ENCODE data around the gene PLPP3. TPM values are rescaled to one million over a fixed set of nuclear protein-coding genes. Genes with fewer than 3 reads are reported as not detected.

Gene PLPP3
- total and polyA plus RNA-seq, 2 of the 8 experiments (the other 6 are each of a cell fraction or from before 2014, with no cell fraction given), result 33.2 to 42.0 TPM

- Histone ChIP-seq H2BK20ac (ENCODE audit: low read length) (no peak overlapping the region), H3K27me3 (replicated peaks in 1 of 4; ENCODE audit: control insufficient read depth in 3 of 4, extremely low read depth in 1 of 4, insufficient read depth in 3 of 4, low read length in 3 of 4) (no peaks in the 10 kb centered on the region), H2BK5ac (ENCODE audit: low read depth, low read length) (no peak overlapping the region), H2BK12ac (ENCODE audit: low read depth, low read length) (no peak overlapping the region), H3K14ac (ENCODE audit: insufficient read length) (no peak overlapping the region), H3K4ac (replicated peaks; ENCODE audit: insufficient read length, low read depth, low read length) (no peak overlapping the region), H4K91ac (replicated peaks; ENCODE audit: insufficient read length, low read length) (no peak overlapping the region), H4K5ac (ENCODE audit: insufficient read length, low read depth, low read length) (no peak overlapping the region), H3K79me2 (ENCODE audit: control insufficient read depth in 1 of 2, insufficient read depth in 2 of 2, low read length in 2 of 2) (peaks cover 0 to 55% of the 10 kb centered on the region in 2 experiments; a peak in 3 of 4 replicates), H3K4me2 (ENCODE audit: insufficient read depth in 1 of 2, low read depth in 2 of 2, low read length in 2 of 2) (no peak overlapping the region), H3K56ac (replicated peaks; ENCODE audit: insufficient read length, low read depth, low read length) (no peak overlapping the region), H3K23me2 (ENCODE audit: low read depth, low read length) (no peaks in the 10 kb centered on the region), H3K36me3 (ENCODE audit: control insufficient read depth in 2 of 4, insufficient read depth in 4 of 4, low read length in 3 of 4) (peaks cover 18 to 99% (median 59%) of the 10 kb centered on the region in 4 experiments), H2BK15ac (ENCODE audit: low read length) (no peak overlapping the region), H4K8ac (ENCODE audit: extremely low read depth, insufficient read depth, low read length) (no peak overlapping the region), H3K9me3 (ENCODE audit: insufficient read depth in 2 of 2, low read depth in 1 of 2, low read length in 1 of 2) (no peaks in the 10 kb centered on the region), H4K20me1 (replicated peaks in 1 of 2; ENCODE audit: control insufficient read depth in 1 of 2, insufficient read depth in 2 of 2, low read length in 2 of 2) (peaks cover 6 to 9% of the 10 kb centered on the region in 2 experiments), H3K27ac (ENCODE audit: low read depth, low read length) (no peak overlapping the region), H3K79me1 (ENCODE audit: low read depth, low read length) (peaks cover 5% of the 10 kb centered on the region), H2AFZ (ENCODE audit: low read length) (no peak overlapping the region), H3K4me1 (replicated peaks in 1 of 4; ENCODE audit: control insufficient read depth in 3 of 4, insufficient read depth in 4 of 4, low read length in 3 of 4) (peaks cover 4 to 19% (median 15%) of the 10 kb centered on the region in 4 experiments), H3K18ac (ENCODE audit: extremely low read depth, low read length) (no peak overlapping the region), H3K23ac (ENCODE audit: insufficient read length) (no peak overlapping the region), H3K9ac (replicated peaks in 1 of 4; ENCODE audit: extremely low read depth in 1 of 4, low read depth in 3 of 4, low read length in 3 of 4) (no peak overlapping the region), H3K4me3 (ENCODE audit: extremely low read depth in 1 of 4, insufficient read depth in 2 of 4, low read depth in 3 of 4, low read length in 4 of 4) (no peak overlapping the region), H2BK120ac (replicated peaks; ENCODE audit: low read depth, low read length) (no peak overlapping the region), H2AK5ac (ENCODE audit: low read depth, low read length) (no peak overlapping the region)
- no peak for FAIRE-seq
- CTCF ChIA-PET (ENCODE audit: partially characterized antibody), result interaction anchor here (0.5 to 2.3 kb wide), 9 partner anchors 12 to 98 kb away, joined by 3 to 10 read pairs (median 3); no protein-coding TSS in a partner anchor
- no peak for DNase-seq (ENCODE audit: low read depth in 1 of 2, low spot score in 2 of 2)
- 90% methylated on average over 3 of the region's 3 CpGs; no CpG with 5 or more reads in 1 of the 2 experiments for WGBS, 2 experiments (ENCODE audit: extremely low coverage in 1 of 2, insufficient coverage in 1 of 2, insufficient read length in 1 of 2, insufficient replicate concordance in 2 of 2, low coverage in 1 of 2, low lambda C conversion rate in 2 of 2, missing lambda C conversion rate in 1 of 2)
- POLR2A ChIA-PET (ENCODE audit: partially characterized antibody), result interaction anchor here (0.9 to 1.7 kb wide), 3 partner anchors 12 to 71 kb away, joined by 3 to 4 read pairs (median 4); no protein-coding TSS in a partner anchor
- TF ChIP-seq KDM1A (IDR thresholded peaks at IDR 0.05; ENCODE audit: borderline replicate concordance, low read length) (no peak), RXRA (IDR thresholded peaks at IDR 0.05; ENCODE audit: insufficient read depth, low read depth, low read length) (no peak), PHF8 (conservative IDR thresholded peaks at IDR 0.05; ENCODE audit: low read depth, low read length) (no peak), KDM5A (IDR thresholded peaks at IDR 0.05; ENCODE audit: low read length) (no peak), MAFK (IDR thresholded peaks at IDR 0.05; ENCODE audit: low read depth, low read length) (no peak), RAD21 (IDR thresholded peaks at IDR 0.05 in 1 of 2, conservative IDR thresholded peaks at IDR 0.05 in 1 of 2; ENCODE audit: low read depth in 2 of 2, low read length in 2 of 2) (no peak), EP300 (IDR thresholded peaks at IDR 0.05; ENCODE audit: borderline replicate concordance in 1 of 2, low read depth in 2 of 2, low read length in 2 of 2) (no peak), FOSL1 (IDR thresholded peaks at IDR 0.05; ENCODE audit: insufficient read depth, low read depth, low read length) (no peak), TAF1 (IDR thresholded peaks at IDR 0.05; ENCODE audit: low read depth, low read length) (no peak)
- TF ChIP-seq, protein P1, sequence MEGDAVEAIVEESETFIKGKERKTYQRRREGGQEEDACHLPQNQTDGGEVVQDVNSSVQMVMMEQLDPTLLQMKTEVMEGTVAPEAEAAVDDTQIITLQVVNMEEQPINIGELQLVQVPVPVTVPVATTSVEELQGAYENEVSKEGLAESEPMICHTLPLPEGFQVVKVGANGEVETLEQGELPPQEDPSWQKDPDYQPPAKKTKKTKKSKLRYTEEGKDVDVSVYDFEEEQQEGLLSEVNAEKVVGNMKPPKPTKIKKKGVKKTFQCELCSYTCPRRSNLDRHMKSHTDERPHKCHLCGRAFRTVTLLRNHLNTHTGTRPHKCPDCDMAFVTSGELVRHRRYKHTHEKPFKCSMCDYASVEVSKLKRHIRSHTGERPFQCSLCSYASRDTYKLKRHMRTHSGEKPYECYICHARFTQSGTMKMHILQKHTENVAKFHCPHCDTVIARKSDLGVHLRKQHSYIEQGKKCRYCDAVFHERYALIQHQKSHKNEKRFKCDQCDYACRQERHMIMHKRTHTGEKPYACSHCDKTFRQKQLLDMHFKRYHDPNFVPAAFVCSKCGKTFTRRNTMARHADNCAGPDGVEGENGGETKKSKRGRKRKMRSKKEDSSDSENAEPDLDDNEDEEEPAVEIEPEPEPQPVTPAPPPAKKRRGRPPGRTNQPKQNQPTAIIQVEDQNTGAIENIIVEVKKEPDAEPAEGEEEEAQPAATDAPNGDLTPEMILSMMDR (IDR thresholded peaks at IDR 0.05; ENCODE audit: control extremely low read depth in 1 of 3, insufficient read depth in 1 of 3, low read depth in 1 of 3, low read length in 3 of 3), result no peak
These were observed 72.3 kb downstream of the PLPP3 start for GRCh38 chr1:56506951-56507491.

All from H1 (cell line).